K562 (cell line): ENCODE results near the gene CRIM1. TPM values are rescaled to one million over a fixed set of nuclear protein-coding genes. Genes with fewer than 3 reads are reported as not detected.

Source experiments
- ATAC-seq: fragments of 200-7000 bp; cut with Tn5 transposase; 3 replicates; pipeline ENCODE4 v1.9.1; 2020; ENCODE audit warnings: moderate library complexity
- BruUV-seq: library from RNA; stranded (reverse); fragments of 400-500 nt; replicated peaks from 2 replicates; lab custom pipeline; 2021; lab: Mats Ljungman, UMichigan
- CTCF ChIA-PET: fragments of 300-600 bp; formaldehyde crosslinking; extraction: SDS; loops from one replicate; lab custom pipeline; 2021; ENCODE audit warnings: low intra/inter-chr PET ratio; lab: Yijun Ruan, JAX
- POLR2A ChIA-PET: fragments of 300-600, 350-650 bp; sonication (Branson Sonifier 250); formaldehyde crosslinking; extraction: SDS; loops from one replicate; lab custom pipeline; 2021; ENCODE audit warnings: antibody characterized with exemption, inconsistent platforms; lab: Yijun Ruan, JAX
- DNase-seq, 4 experiments: peaks; one replicate each; pipeline versions ENCODE4 v3.0.0 to v3.0.0-alpha.2; 2011 to 2018; ENCODE audit warnings: low spot score in 3 of 4, mixed read lengths in 3 of 4; ENCODE audit errors: extremely low read depth in 1 of 4
- FAIRE-seq: peaks from 2 replicates; lab custom pipeline; 2011; peaks lifted over from hg19 to GRCh38; lab: Jason Lieb, UNC
- H2AFZ ChIP-seq: 2 replicates; pipeline ENCODE4 v1.6.0; 2011; ENCODE audit warnings: low read depth, low read length, control low read depth, inconsistent platforms
- H3K27ac ChIP-seq: fragments of 200-600 bp; 3 replicates; pipeline ENCODE4 v1.8.0; 2011; ENCODE audit warnings: low read depth, mild to moderate bottlenecking, control low read depth, inconsistent platforms, low read length, moderate library complexity, mixed read lengths; ENCODE audit errors: extremely low read depth
- H3K27me3 ChIP-seq, 2 experiments: fragments of 300-600 bp in 1 of 2; 2 replicates in 1 of 2; 3 replicates in 1 of 2; pipeline versions ENCODE4 v1.6.0 to v1.8.0; 2011; ENCODE audit warnings: inconsistent platforms in 2 of 2, low read length in 2 of 2, mild to moderate bottlenecking in 1 of 2, mixed read lengths in 1 of 2, moderate library complexity in 1 of 2; ENCODE audit not compliant: control insufficient read depth in 2 of 2, insufficient read depth in 2 of 2
- H3K36me3 ChIP-seq: fragments of 300-600 bp; 3 replicates; pipeline ENCODE4 v1.8.0; 2011; ENCODE audit warnings: mild to moderate bottlenecking, low read length, inconsistent platforms; ENCODE audit not compliant: control insufficient read depth, insufficient read depth
- H3K4me1 ChIP-seq, 2 experiments: fragments of 200-600 bp in 1 of 2; replicated peaks in 1 of 2; 2 replicates in 1 of 2; 3 replicates in 1 of 2; pipeline versions ENCODE4 v1.5.1 to v1.8.0; 2011; ENCODE audit warnings: inconsistent platforms in 2 of 2, low read length in 2 of 2, mild to moderate bottlenecking in 1 of 2, mixed read lengths in 1 of 2, moderate library complexity in 1 of 2; ENCODE audit not compliant: control insufficient read depth in 2 of 2, insufficient read depth in 2 of 2
- H3K4me2 ChIP-seq: 2 replicates; pipeline ENCODE4 v1.6.1; 2011; ENCODE audit warnings: low read length, control low read depth, inconsistent platforms, mixed read lengths; ENCODE audit not compliant: insufficient read depth
- H3K4me3 ChIP-seq: fragments of 200-600 bp; sonication (generic), shearing (Covaris generic); 2 replicates; pipeline ENCODE4 v1.5.1; 2016; ENCODE audit warnings: control low read depth, inconsistent platforms
- H3K79me2 ChIP-seq: fragments of 200-600 bp; 3 replicates; pipeline ENCODE4 v1.8.0; 2011; ENCODE audit warnings: low read length, inconsistent platforms; ENCODE audit not compliant: control insufficient read depth, insufficient read depth
- H3K9ac ChIP-seq, 2 experiments: 2 replicates each; pipeline versions ENCODE4 v1.6.0 to v1.6.1; 2011; ENCODE audit warnings: low read depth in 2 of 2, low read length in 2 of 2, control low read depth in 1 of 2, inconsistent platforms in 1 of 2, mild to moderate bottlenecking in 1 of 2, mixed read lengths in 1 of 2; ENCODE audit not compliant: insufficient read depth in 1 of 2
- H3K9me1 ChIP-seq: one replicate; pipeline ENCODE4 v1.6.0; 2011; ENCODE audit warnings: inconsistent platforms, mild to moderate bottlenecking, low read length, moderate library complexity; ENCODE audit not compliant: control insufficient read depth, insufficient read depth
- H3K9me3 ChIP-seq: replicated peaks from 2 replicates; pipeline ENCODE4 v1.5.1; 2011; ENCODE audit warnings: low read depth, low read length, inconsistent platforms; ENCODE audit not compliant: control insufficient read depth, insufficient read depth
- H4K20me1 ChIP-seq: replicated peaks from 2 replicates; pipeline ENCODE4 v1.6.1; 2011; ENCODE audit warnings: low read length, inconsistent platforms, mixed read lengths; ENCODE audit not compliant: control insufficient read depth, insufficient read depth
- CBX5 ChIP-seq: IDR thresholded peaks from 2 replicates; pipeline ENCODE4 v1.6.1; 2014; ENCODE audit warnings: low read depth, borderline replicate concordance
- DPF2 ChIP-seq: fragments of 450-650 bp; IDR thresholded peaks from 2 replicates; pipeline ENCODE4 v1.6.1; 2016
- GATAD2A ChIP-seq: fragments of 450-650 bp; IDR thresholded peaks from 2 replicates; pipeline ENCODE4 v1.6.1; 2017
- ILK ChIP-seq: fragments of 450-650 bp; IDR thresholded peaks from 2 replicates; pipeline ENCODE4 v1.6.1; 2016; ENCODE audit warnings: missing genetic modification characterization, low read depth, mild to moderate bottlenecking, missing compliant biosample characterization, moderate library complexity, borderline replicate concordance
- NONO ChIP-seq, 2 experiments: fragments of 200-400 bp in 1 of 2; fragments of 450-650 bp in 1 of 2; formaldehyde crosslinking in 1 of 2; IDR thresholded peaks; 2 replicates each; pipeline ENCODE4 v1.6.1; 2017; ENCODE audit warnings: low read depth in 2 of 2, mild to moderate bottlenecking in 2 of 2, moderate library complexity in 2 of 2, low read length in 1 of 2
- RHOXF2B ChIP-seq: fragments of 250-450 bp; sonication (Bioruptor Pico); conservative IDR thresholded peaks from 2 replicates; pipeline ENCODE4 v1.5.1; 2021
- SAFB2 ChIP-seq: fragments of 200-400 bp; formaldehyde crosslinking; IDR thresholded peaks from 2 replicates; pipeline ENCODE4 v1.6.1; 2018; ENCODE audit warnings: borderline replicate concordance, low read length, low read depth, moderate library complexity; ENCODE audit not compliant: severe bottlenecking
- SLC30A9 ChIP-seq: fragments of 250-450 bp; sonication (Bioruptor Pico); IDR thresholded peaks from 2 replicates; pipeline ENCODE4 v1.8.0; 2022; ENCODE audit warnings: mild to moderate bottlenecking, moderate library complexity
- YY1 ChIP-seq, 3 experiments: IDR thresholded peaks; 2 replicates each; pipeline ENCODE4 v1.6.1; 2011; ENCODE audit warnings: low read length in 2 of 3, mild to moderate bottlenecking in 2 of 3, moderate library complexity in 2 of 3, borderline replicate concordance in 1 of 3, control low read depth in 1 of 3, low read depth in 1 of 3; ENCODE audit not compliant: insufficient read depth in 3 of 3, insufficient replicate concordance in 2 of 3, control insufficient read depth in 1 of 3, insufficient read length in 1 of 3; ENCODE audit errors: extremely low read depth in 1 of 3
- ZNF324 ChIP-seq: fragments of 250-450 bp; sonication (Bioruptor Pico); IDR thresholded peaks from 2 replicates; pipeline ENCODE4 v1.4.0; 2020; ENCODE audit warnings: mild to moderate bottlenecking
- ZNF384 ChIP-seq: IDR thresholded peaks from 2 replicates; pipeline ENCODE4 v1.6.1; 2012; ENCODE audit warnings: low read depth, low read length, improper control_type of control experiment
- ZNF830 ChIP-seq: fragments of 250-450 bp; sonication (Bioruptor Pico); IDR thresholded peaks from 2 replicates; pipeline ENCODE4 v1.5.0; 2021; ENCODE audit warnings: mild to moderate bottlenecking
- WGBS: fragments of 100-300 bp; shearing (Covaris generic); methylation state at CpG from one replicate; pipeline ENCODE4 v1.1.6; 2016; ENCODE audit warnings: low coverage, mixed read lengths; ENCODE audit not compliant: insufficient coverage; ENCODE audit errors: missing lambda C conversion rate; 5-methylcytosine and 5-hydroxymethylcytosine counted together
- in situ Hi-C: fragments of 300-500 bp; cut with MboI; formaldehyde crosslinking; loops from 4 replicates; pipeline ENCODE4 v1.15.0; 2018; ENCODE audit warnings: inconsistent platforms, mixed read lengths
- intact Hi-C: fragments of 100-400 bp; cut with micrococcal nuclease; formaldehyde crosslinking; loops from 2 replicates; pipeline ENCODE4 v1.14.2; 2022
- polyA plus RNA-seq, 8 experiments: library from polyadenylated mRNA; depleted of rRNA in 4 of 8; stranded (reverse) in 5 of 8; unstranded in 3 of 8; fragments of >200 nt; fragmentation: Nextera tagmentation in 2 of 8; fragmentation: Illumina TruSeq in 1 of 8; extraction: Ambion mirVana in 2 of 8; extraction: Trizol in 1 of 8; gene quantifications; 2 replicates each; pipeline versions ENCODE4 v1.2.1 to v1.2.3, GENCODE V29; 2011 to 2014; ENCODE audit warnings: inconsistent platforms in 1 of 8, missing spikeins in 1 of 8
- total RNA-seq, 7 experiments: library from RNA; depleted of rRNA in 6 of 7; stranded (reverse); fragments of >200 nt in 6 of 7; fragmentation: Illumina TruSeq in 2 of 7; extraction: Trizol in 2 of 7; gene quantifications; 2 replicates each; pipeline versions ENCODE4 v1.2.1 to v1.2.3, GENCODE V29; 2011 to 2021; ENCODE audit warnings: low replicate concordance in 1 of 7
- TF ChIP-seq, protein P1 (sequence below): sonication (generic); formaldehyde crosslinking; IDR thresholded peaks from 2 replicates; pipeline ENCODE4 v1.9.0; 2022; ENCODE audit warnings: mild to moderate bottlenecking, missing genetic modification reagents
- TF ChIP-seq, protein P2 (sequence below): sonication (generic); formaldehyde crosslinking; IDR thresholded peaks from 2 replicates; pipeline ENCODE4 v1.8.0; 2023; ENCODE audit warnings: mild to moderate bottlenecking, missing genetic modification reagents

CRIM1 gene
- total and polyA plus RNA-seq, 9 of the 15 experiments (the other 6 are each of a cell fraction or from before 2014, with no cell fraction given), result 0.01 to 0.36 (median 0.06) TPM; not detected in 1

DNA sequence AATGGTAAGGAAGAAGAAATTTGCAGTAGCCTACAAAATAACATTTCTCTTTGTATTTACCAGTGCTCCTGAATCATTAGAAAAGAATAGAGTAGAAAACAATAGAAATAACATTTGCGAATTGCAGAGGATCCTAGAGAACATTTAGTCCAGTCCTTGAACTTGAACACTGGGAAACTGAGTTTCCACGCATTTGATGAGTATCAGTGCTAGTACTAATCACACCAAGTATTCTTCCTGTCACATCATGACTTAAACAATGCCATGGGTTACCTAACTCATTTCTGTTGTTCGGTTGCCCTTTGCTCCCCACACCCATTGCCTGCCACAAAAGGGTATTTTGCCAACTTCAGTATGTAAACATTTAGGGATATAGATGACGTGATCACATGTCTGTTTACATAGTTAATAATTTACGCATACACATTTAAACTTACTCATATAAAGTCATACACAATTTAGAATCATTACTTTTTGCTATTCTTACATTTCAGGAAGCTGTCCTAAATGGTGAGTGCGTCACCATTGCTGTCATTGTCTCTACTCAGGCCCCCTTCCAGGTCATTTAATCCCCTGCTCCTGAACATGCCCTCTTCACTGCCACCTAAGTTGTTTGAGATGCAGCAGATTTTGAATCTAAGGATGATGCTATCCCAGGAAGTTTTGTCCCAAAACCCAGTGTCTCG is 42.3 kb downstream of the CRIM1 start:
- Histone ChIP-seq H3K9ac (no peak overlapping the region), H2AFZ (no peak overlapping the region), H3K4me1 (no peaks in the 10 kb centered on the region), H4K20me1 (no peaks in the 10 kb centered on the region), H3K27ac (no peak overlapping the region), H3K9me3 (no peaks in the 10 kb centered on the region), H3K27me3 (no peaks in the 10 kb centered on the region), H3K4me2 (no peak overlapping the region), H3K4me3 (no peak overlapping the region), H3K36me3 (no peaks in the 10 kb centered on the region), H3K9me1 (no peaks in the 10 kb centered on the region), H3K79me2 (no peaks in the 10 kb centered on the region)
- POLR2A ChIA-PET, result no interaction called here
- ATAC-seq (no peak), FAIRE-seq (no peak), DNase-seq (no peak)
- 1% methylated on average over 7 of the region's 7 CpGs for WGBS
- BruUV-seq, result no TSS peak
- TF ChIP-seq ZNF324 (CRISPR knock-in tag), result no peak
- no peak for TF ChIP-seq SAFB2
- no peak for TF ChIP-seq ZNF830 (CRISPR knock-in tag)
- TF ChIP-seq, protein P1, sequence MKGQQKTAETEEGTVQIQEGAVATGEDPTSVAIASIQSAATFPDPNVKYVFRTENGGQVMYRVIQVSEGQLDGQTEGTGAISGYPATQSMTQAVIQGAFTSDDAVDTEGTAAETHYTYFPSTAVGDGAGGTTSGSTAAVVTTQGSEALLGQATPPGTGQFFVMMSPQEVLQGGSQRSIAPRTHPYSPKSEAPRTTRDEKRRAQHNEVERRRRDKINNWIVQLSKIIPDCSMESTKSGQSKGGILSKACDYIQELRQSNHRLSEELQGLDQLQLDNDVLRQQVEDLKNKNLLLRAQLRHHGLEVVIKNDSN (CRISPR knock-in tag), result no peak
- no peak for TF ChIP-seq DPF2
- TF ChIP-seq CBX5, result no peak
- no peak for TF ChIP-seq RHOXF2B (CRISPR knock-in tag)
- no peak for TF ChIP-seq YY1 (IDR thresholded peaks at IDR 0.05; ENCODE audit: borderline replicate concordance in 1 of 3, control insufficient read depth in 1 of 3, extremely low read depth in 1 of 3, insufficient read depth in 3 of 3, insufficient read length in 1 of 3, insufficient replicate concordance in 2 of 3, low read depth in 1 of 3, low read length in 2 of 3)
- no peak for TF ChIP-seq NONO (IDR thresholded peaks at IDR 0.05; ENCODE audit: low read depth in 2 of 2, low read length in 1 of 2)
- TF ChIP-seq SLC30A9 (CRISPR knock-in tag), result no peak
- no peak for TF ChIP-seq ZNF384
- TF ChIP-seq ILK (tag), result no peak
- TF ChIP-seq, protein P2, sequence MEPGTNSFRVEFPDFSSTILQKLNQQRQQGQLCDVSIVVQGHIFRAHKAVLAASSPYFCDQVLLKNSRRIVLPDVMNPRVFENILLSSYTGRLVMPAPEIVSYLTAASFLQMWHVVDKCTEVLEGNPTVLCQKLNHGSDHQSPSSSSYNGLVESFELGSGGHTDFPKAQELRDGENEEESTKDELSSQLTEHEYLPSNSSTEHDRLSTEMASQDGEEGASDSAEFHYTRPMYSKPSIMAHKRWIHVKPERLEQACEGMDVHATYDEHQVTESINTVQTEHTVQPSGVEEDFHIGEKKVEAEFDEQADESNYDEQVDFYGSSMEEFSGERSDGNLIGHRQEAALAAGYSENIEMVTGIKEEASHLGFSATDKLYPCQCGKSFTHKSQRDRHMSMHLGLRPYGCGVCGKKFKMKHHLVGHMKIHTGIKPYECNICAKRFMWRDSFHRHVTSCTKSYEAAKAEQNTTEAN, result no peak
- no peak for TF ChIP-seq GATAD2A
- intact Hi-C loops, result no loop called here
- CTCF ChIA-PET, result no interaction called here
- in situ Hi-C loops, result no loop called here
